OCI-LY1 (cell line): Measurements from ENCODE around the gene ZNF831.

Source experiments
- CTCF ChIP-seq: fragments of 200-600 bp; sonication (generic), shearing (Covaris generic); IDR thresholded peaks from 2 replicates; pipeline ENCODE4 v1.5.1; 2017; ENCODE audit warnings: mild to moderate bottlenecking, antibody characterized with exemption, low read length, moderate library complexity, mixed read lengths
- EZH2 ChIP-seq: fragments of 200-600 bp; sonication (generic), shearing (Covaris generic); IDR thresholded peaks from 2 replicates; pipeline ENCODE4 v1.8.0; 2017; ENCODE audit warnings: borderline replicate concordance, mixed run types, mild to moderate bottlenecking, antibody characterized with exemption, low read length, moderate library complexity, mixed read lengths

GRCh38 chr20:59250293-59250692 is 86.7 kb downstream of the ZNF831 start:
- TF ChIP-seq CTCF (no peak), EZH2 (no peak)
